Measurements from ENCODE around the gene DOLK. TPM values are rescaled to one million over a fixed set of nuclear protein-coding genes. Genes with fewer than 3 reads are reported as not detected.

Gene DOLK
- total RNA-seq, 1 experiment from 2014 or later: 20.1 TPM

- no peak overlapping the region for H3K4me2 ChIP-seq (ENCODE audit: insufficient read depth, insufficient read length, low read length)
- no peaks in the 10 kb centered on the region for H4K20me1 ChIP-seq (ENCODE audit: control insufficient read depth, insufficient read depth, insufficient read length)
- no peak overlapping the region for H2AFZ ChIP-seq (ENCODE audit: low read length)
- H3K14ac ChIP-seq (ENCODE audit: insufficient read depth, low read length): no peak overlapping the region; the same call in 1 of the 2 replicates
- no peak overlapping the region for H3K27ac ChIP-seq (ENCODE audit: insufficient read length, low read depth, low read length)
- H3K79me1 ChIP-seq (ENCODE audit: insufficient read depth, low read depth, low read length, poor library complexity, severe bottlenecking): peaks cover 7% of the 10 kb centered on the region
- H3K23me2 ChIP-seq (ENCODE audit: insufficient read length, low read depth, low read length, poor library complexity, severe bottlenecking): no peaks in the 10 kb centered on the region
- Mint-ChIP-seq H3K4me3 (peak overlapping the region in 1 of 2 experiments; percentile 26; a peak in 1 of 5 replicates), H3K27ac (peak overlapping the region in 2 of 3 experiments; percentile 87; a peak in 3 of 7 replicates), H3K9me3 (no peaks in the 10 kb centered on the region), H3K27me3 (ENCODE audit: low read depth) (peaks cover 2% of the 10 kb centered on the region; the same call in 1 of the 2 replicates), H3K4me1 (peaks cover 29 to 30% of the 10 kb centered on the region in 2 experiments), H3K36me3 (ENCODE audit: insufficient read depth in 1 of 3, low read depth in 3 of 3) (peaks cover 45 to 74% (median 53%) of the 10 kb centered on the region in 3 experiments)
- no peak overlapping the region for H3T11ph ChIP-seq (ENCODE audit: low read length)
- no peak overlapping the region for H2AK5ac ChIP-seq (ENCODE audit: insufficient read length, low read length)
- H3K18ac ChIP-seq (ENCODE audit: insufficient read length, low read depth, low read length): no peak overlapping the region
- no peak overlapping the region for H4K5ac ChIP-seq (ENCODE audit: insufficient read length, low read depth, low read length)
- peaks cover 5% of the 10 kb centered on the region; the same call in 1 of the 2 replicates for H3K4me1 ChIP-seq (ENCODE audit: insufficient read depth, low read length)
- no peak overlapping the region for H4K8ac ChIP-seq (replicated peaks; ENCODE audit: insufficient read length, low read depth, low read length)
- H4K91ac ChIP-seq (ENCODE audit: insufficient read length, low read depth, low read length): no peak overlapping the region
- no peaks in the 10 kb centered on the region for H3K27me3 ChIP-seq (ENCODE audit: insufficient read depth, low read length)
- no peak overlapping the region for H2BK5ac ChIP-seq (ENCODE audit: insufficient read length, low read length)
- H2BK12ac ChIP-seq (ENCODE audit: insufficient read length, low read depth, low read length): no peak overlapping the region
- DNase-seq: no peak
- no peak overlapping the region for H3K56ac ChIP-seq (ENCODE audit: insufficient read length, low read depth, low read length)
- no peaks in the 10 kb centered on the region for H3K9me3 ChIP-seq (ENCODE audit: control insufficient read depth, low read depth, low read length)
- no peak overlapping the region for H2BK20ac ChIP-seq (ENCODE audit: low read depth, low read length, poor library complexity, severe bottlenecking)
- no CpG with 5 or more reads among the region's 6 CpGs for whole genome bisulfite sequencing (ENCODE audit: extremely low coverage, insufficient read length, low lambda C conversion rate)
- H3K23ac ChIP-seq (ENCODE audit: insufficient read length, low read depth, low read length): no peak overlapping the region
- no peak overlapping the region for H2BK120ac ChIP-seq (ENCODE audit: low read depth, low read length, poor library complexity, severe bottlenecking)
- H3K79me2 ChIP-seq (ENCODE audit: insufficient read depth, low read length): peaks cover 7% of the 10 kb centered on the region; the same call in 1 of the 2 replicates
- H2BK15ac ChIP-seq (ENCODE audit: low read depth, low read length): no peak overlapping the region
- H3K9ac ChIP-seq (ENCODE audit: extremely low read depth, insufficient read length, low read length): no peak overlapping the region
- no peak for TF ChIP-seq CTCF (conservative IDR thresholded peaks at IDR 0.05)
- H3K4ac ChIP-seq (ENCODE audit: low read depth, low read length): no peak overlapping the region
Observed at GRCh38 chr9:128910906-128911305, 36.5 kb downstream of the DOLK start.
